ENCODE data around the gene FCHSD2.

Gene FCHSD2

DNA sequence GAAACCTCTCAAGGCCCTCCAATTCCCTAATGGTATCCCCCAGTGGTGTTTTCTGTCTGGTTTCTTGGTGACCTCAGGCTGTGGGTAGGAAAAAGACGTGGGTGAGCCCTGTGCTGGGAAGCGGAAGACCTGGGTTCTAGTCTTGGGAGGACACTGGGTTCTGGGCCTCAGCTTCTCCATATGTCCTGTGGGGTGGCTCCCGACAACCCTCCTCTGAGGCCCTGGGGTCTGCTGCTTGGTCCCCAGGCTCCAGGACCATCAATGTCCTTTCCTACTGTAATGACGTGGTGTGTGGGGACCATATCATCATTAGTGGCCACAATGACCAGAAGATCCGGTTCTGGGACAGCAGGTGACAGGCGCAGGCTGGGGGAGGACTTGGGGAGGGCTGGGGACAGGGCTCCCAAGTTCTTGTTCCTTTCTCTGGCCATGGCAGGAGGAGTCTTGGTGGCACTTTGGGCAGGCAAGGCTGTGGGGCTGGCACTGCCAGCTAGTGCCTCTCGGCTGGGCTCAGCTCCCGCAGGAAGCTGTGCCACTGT is 315.1 kb downstream of the FCHSD2 start:
- H3K9me3 Mint-ChIP-seq: no peaks in the 10 kb centered on the region
- peak overlapping the region; percentile 77 for H3K27ac Mint-ChIP-seq
- no peak overlapping the region for H3K4me3 Mint-ChIP-seq
- H3K36me3 Mint-ChIP-seq (ENCODE audit: low read depth): peaks cover 100% of the 10 kb centered on the region
- intact Hi-C loops (cut with micrococcal nuclease): no loop called here
- peaks cover 76% of the 10 kb centered on the region for H3K4me1 Mint-ChIP-seq (ENCODE audit: low read depth)
- no peaks in the 10 kb centered on the region for H3K27me3 Mint-ChIP-seq

GRCh38 chr11:72826191-72826941 is 315.8 kb downstream of the FCHSD2 start:
- no peaks in the 10 kb centered on the region for H3K9me3 Mint-ChIP-seq
- peaks cover 69% of the 10 kb centered on the region for H3K4me1 Mint-ChIP-seq (ENCODE audit: low read depth)
- peak overlapping the region; percentile 77 for H3K27ac Mint-ChIP-seq
- H3K36me3 Mint-ChIP-seq (ENCODE audit: low read depth): peaks cover 100% of the 10 kb centered on the region
- no peak overlapping the region for H3K4me3 Mint-ChIP-seq
- intact Hi-C loops (cut with micrococcal nuclease): no loop called here
- no peaks in the 10 kb centered on the region for H3K27me3 Mint-ChIP-seq

GRCh38 chr11:72825661-72826060 is 316.5 kb downstream of the FCHSD2 start:
- H3K9me3 Mint-ChIP-seq: no peaks in the 10 kb centered on the region
- H3K4me3 Mint-ChIP-seq: no peak overlapping the region
- intact Hi-C loops (cut with micrococcal nuclease): no loop called here
- H3K27me3 Mint-ChIP-seq: no peaks in the 10 kb centered on the region
- H3K36me3 Mint-ChIP-seq (ENCODE audit: low read depth): peaks cover 100% of the 10 kb centered on the region
- H3K4me1 Mint-ChIP-seq (ENCODE audit: low read depth): peaks cover 70% of the 10 kb centered on the region
- peak overlapping the region; percentile 20 for H3K27ac Mint-ChIP-seq

DNA sequence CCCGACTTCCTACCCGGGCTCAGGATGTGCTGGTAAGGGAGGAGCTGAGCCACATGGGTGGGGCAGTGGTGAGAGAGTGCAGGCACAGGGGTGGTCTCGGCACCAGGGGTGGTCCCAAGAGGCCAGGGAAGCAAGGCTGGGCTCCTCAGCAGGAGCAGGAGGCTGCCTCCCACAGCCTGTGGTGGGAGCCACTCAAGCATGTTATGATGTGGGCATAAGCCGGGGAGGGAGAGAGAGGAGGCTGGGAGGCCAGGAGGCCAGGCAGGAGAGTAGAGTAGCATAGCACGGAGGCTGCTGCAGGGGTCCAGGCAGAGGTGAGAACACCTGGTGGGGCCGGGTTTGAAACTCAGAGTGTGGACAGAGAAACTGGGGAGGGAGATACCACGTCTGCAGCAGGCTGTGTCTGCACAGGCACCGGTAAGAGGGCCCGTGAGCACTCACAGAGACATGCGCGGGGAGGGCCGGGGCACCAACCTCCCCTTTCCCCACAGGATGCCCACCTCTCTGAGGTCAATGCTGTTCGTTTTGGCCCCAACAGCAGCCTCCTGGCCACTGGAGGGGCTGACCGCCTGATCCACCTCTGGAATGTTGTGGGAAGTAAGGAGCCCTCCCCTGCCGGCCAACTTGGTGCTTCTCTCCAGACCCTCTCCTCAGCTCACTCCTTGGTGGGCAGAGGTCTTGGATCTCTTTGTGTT is 317.2 kb downstream of the FCHSD2 start:
- no peak overlapping the region for H3K4me3 Mint-ChIP-seq
- H3K27me3 Mint-ChIP-seq: no peaks in the 10 kb centered on the region
- intact Hi-C loops (cut with micrococcal nuclease): no loop called here
- H3K4me1 Mint-ChIP-seq (ENCODE audit: low read depth): peaks cover 64% of the 10 kb centered on the region
- no peaks in the 10 kb centered on the region for H3K9me3 Mint-ChIP-seq
- H3K36me3 Mint-ChIP-seq (ENCODE audit: low read depth): peaks cover 100% of the 10 kb centered on the region
- H3K27ac Mint-ChIP-seq: peak overlapping the region; percentile 20

DNA sequence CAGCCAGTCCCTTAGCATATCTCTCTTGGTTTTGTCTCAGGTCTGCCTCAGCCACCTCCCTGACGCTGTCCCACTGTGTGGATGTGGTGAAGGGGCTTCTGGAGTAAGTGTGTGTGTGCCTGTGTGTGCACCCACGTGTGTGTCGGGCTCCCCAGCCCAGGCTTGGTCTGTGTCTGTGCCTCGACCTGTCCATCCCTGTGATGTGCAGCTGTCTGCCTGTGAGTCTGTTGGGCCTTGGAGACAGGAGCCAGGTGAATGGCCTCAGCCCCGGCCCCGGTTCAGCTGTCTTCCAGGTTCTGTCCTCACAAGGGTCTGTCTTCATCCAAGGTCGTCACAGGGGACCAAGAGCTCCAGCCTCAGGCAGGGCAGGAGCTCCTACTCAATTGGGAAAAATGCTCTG is 318.1 kb downstream of the FCHSD2 start:
- Mint-ChIP-seq H3K4me3 (no peak overlapping the region), H3K4me1 (ENCODE audit: low read depth) (peaks cover 69% of the 10 kb centered on the region), H3K27ac (peak overlapping the region; percentile 18), H3K27me3 (no peaks in the 10 kb centered on the region), H3K36me3 (ENCODE audit: low read depth) (peaks cover 100% of the 10 kb centered on the region), H3K9me3 (no peaks in the 10 kb centered on the region)
- intact Hi-C loops (cut with micrococcal nuclease): no loop called here

DNA sequence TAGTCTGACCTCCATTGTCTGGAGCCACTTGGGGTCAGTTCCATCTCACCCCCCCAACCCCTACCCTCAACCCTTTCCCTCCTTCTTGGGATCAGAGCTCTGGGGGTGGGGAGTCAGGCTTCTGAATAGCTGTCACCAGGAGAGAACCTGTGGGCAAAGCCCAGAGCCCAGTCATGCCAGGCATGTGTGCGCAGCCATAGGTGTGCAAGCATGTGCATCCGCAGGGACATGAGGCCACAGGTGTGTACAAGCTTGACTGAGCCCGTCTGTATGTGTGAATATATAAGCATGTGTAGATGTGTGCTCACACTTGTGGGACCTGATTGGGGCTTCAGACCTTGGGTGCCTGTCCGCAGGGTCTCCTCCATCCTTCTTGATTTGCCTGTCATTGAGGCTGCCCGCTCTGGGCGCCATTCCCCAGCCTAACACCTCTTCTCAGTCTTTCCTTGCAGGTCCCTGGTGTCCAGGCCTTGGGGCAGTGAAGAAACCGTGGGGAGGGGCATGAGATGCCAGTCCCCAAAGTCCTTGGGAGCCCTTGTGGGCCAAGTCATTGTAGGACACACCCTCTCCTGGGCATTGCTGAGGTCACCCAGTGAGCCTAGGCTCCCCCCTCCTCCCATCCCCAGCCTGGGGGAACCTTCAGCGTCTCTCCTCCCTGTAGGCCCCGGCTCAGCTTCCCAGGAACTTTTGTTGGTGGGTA is 318.9 kb downstream of the FCHSD2 start:
- no peak overlapping the region for H3K4me3 Mint-ChIP-seq
- H3K9me3 Mint-ChIP-seq: no peaks in the 10 kb centered on the region
- no peaks in the 10 kb centered on the region for H3K27me3 Mint-ChIP-seq
- H3K4me1 Mint-ChIP-seq (ENCODE audit: low read depth): peaks cover 67% of the 10 kb centered on the region
- intact Hi-C loops (cut with micrococcal nuclease): no loop called here
- H3K27ac Mint-ChIP-seq: peak overlapping the region; percentile 18
- H3K36me3 Mint-ChIP-seq (ENCODE audit: low read depth): peaks cover 100% of the 10 kb centered on the region

- intact Hi-C loops (cut with micrococcal nuclease): no loop called here
- Mint-ChIP-seq H3K27me3 (no peaks in the 10 kb centered on the region), H3K27ac (no peak overlapping the region), H3K4me3 (no peak overlapping the region), H3K36me3 (ENCODE audit: low read depth) (peaks cover 100% of the 10 kb centered on the region), H3K4me1 (ENCODE audit: low read depth) (peaks cover 68% of the 10 kb centered on the region), H3K9me3 (no peaks in the 10 kb centered on the region)
These were observed 320.0 kb downstream of the FCHSD2 start for GRCh38 chr11:72821920-72822799.

- no peaks in the 10 kb centered on the region for H3K27me3 Mint-ChIP-seq
- H3K27ac Mint-ChIP-seq: no peak overlapping the region
- no peaks in the 10 kb centered on the region for H3K9me3 Mint-ChIP-seq
- no peak overlapping the region for H3K4me3 Mint-ChIP-seq
- H3K4me1 Mint-ChIP-seq (ENCODE audit: low read depth): peaks cover 68% of the 10 kb centered on the region
- intact Hi-C loops (cut with micrococcal nuclease): no loop called here
- peaks cover 98% of the 10 kb centered on the region for H3K36me3 Mint-ChIP-seq (ENCODE audit: low read depth)
These were observed 320.7 kb downstream of the FCHSD2 start for GRCh38 chr11:72821221-72821919.

GRCh38 chr11:72820439-72821139 is 321.5 kb downstream of the FCHSD2 start:
- Mint-ChIP-seq H3K4me1 (ENCODE audit: low read depth) (peaks cover 64% of the 10 kb centered on the region), H3K36me3 (ENCODE audit: low read depth) (peaks cover 90% of the 10 kb centered on the region), H3K27ac (no peak overlapping the region), H3K27me3 (no peaks in the 10 kb centered on the region), H3K9me3 (no peaks in the 10 kb centered on the region), H3K4me3 (no peak overlapping the region)
- intact Hi-C loops (cut with micrococcal nuclease): no loop called here

DNA sequence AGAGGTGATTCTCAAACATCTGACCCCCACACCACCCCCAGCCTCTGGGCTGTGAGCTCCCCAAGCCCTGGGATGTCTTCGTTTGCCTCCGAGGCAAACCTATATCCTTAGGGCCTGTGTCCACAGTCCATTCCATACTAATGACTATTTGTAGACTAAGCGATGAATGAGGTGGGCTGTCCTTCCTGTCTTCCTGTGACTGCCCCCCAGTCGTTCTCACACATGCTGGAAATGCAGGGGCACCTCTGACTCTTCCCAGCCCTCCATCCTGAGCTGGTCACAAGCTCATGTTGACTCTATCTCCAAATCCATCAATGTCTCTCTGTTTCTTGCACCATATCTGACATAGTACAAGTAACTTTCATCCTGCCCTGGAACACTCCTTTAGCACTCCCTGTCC is 323.1 kb downstream of the FCHSD2 start:
- H3K27me3 Mint-ChIP-seq: no peaks in the 10 kb centered on the region
- H3K4me1 Mint-ChIP-seq (ENCODE audit: low read depth): peaks cover 56% of the 10 kb centered on the region
- no peaks in the 10 kb centered on the region for H3K9me3 Mint-ChIP-seq
- H3K36me3 Mint-ChIP-seq (ENCODE audit: low read depth): peaks cover 85% of the 10 kb centered on the region
- no peak overlapping the region for H3K4me3 Mint-ChIP-seq
- intact Hi-C loops (cut with micrococcal nuclease): no loop called here
- no peak overlapping the region for H3K27ac Mint-ChIP-seq

DNA sequence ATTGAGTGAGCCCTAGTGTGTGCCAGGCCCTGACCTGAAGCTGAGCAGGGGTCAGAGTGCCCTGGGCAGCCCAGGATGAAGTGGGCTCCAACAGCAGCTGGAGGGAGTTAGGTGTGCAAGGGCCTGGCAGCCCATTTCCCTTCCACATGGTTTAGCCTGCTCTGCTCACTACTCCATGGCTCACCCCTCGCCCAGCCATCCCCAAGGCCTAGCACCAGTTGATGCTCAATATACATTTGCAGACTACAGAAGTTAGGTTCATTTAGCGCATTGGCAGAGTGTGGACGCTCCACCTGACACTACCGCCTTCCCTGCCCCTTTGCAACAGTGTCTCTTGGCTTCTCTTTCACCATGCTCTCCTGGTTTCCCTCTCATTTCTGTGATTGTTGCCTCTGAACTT is 324.2 kb downstream of the FCHSD2 start:
- Mint-ChIP-seq H3K27ac (no peak overlapping the region), H3K27me3 (no peaks in the 10 kb centered on the region), H3K4me1 (ENCODE audit: low read depth) (peaks cover 59% of the 10 kb centered on the region), H3K9me3 (no peaks in the 10 kb centered on the region), H3K36me3 (ENCODE audit: low read depth) (peaks cover 85% of the 10 kb centered on the region), H3K4me3 (no peak overlapping the region)
- intact Hi-C loops (cut with micrococcal nuclease): no loop called here

GRCh38 chr11:72816404-72816990 is 325.6 kb downstream of the FCHSD2 start:
- H3K4me3 Mint-ChIP-seq: peak overlapping the region; percentile 96
- peak overlapping the region; percentile 90 for H3K27ac Mint-ChIP-seq
- peaks cover 83% of the 10 kb centered on the region for H3K36me3 Mint-ChIP-seq (ENCODE audit: low read depth)
- no peaks in the 10 kb centered on the region for H3K9me3 Mint-ChIP-seq
- no peaks in the 10 kb centered on the region for H3K27me3 Mint-ChIP-seq
- intact Hi-C loops (cut with micrococcal nuclease): no loop called here
- H3K4me1 Mint-ChIP-seq (ENCODE audit: low read depth): peaks cover 74% of the 10 kb centered on the region
